Lower leg skin (tissue), 4 donors: ENCODE results near the gene SEMA6A. TPM values are rescaled to one million over a fixed set of nuclear protein-coding genes. Genes with fewer than 3 reads are reported as not detected.

Source experiments
- DNase-seq, 2 donors: peaks; one replicate each; pipeline ENCODE4 v3.0.0-alpha.2; 2019; ENCODE audit warnings: low spot score in 2 of 2
- H3K4me3 ChIP-seq: fragments of 200-600 bp; sonication (generic); 2 replicates; pipeline ENCODE4 v1.5.1; 2017; ENCODE audit warnings: mild to moderate bottlenecking, low read depth; ENCODE audit not compliant: poor library complexity, severe bottlenecking
- CTCF ChIP-seq, 3 donors: fragments of 450-650 bp; IDR thresholded peaks; one replicate each; pipeline ENCODE4 v1.5.1; 2016; ENCODE audit warnings: antibody characterized with exemption in 3 of 3, mild to moderate bottlenecking in 3 of 3, moderate library complexity in 2 of 3
- POLR2A ChIP-seq, 2 donors: fragments of 450-650 bp; IDR thresholded peaks; one replicate each; pipeline ENCODE4 v1.6.1; 2016 to 2017; ENCODE audit warnings: antibody characterized with exemption in 2 of 2, mild to moderate bottlenecking in 1 of 2, moderate library complexity in 1 of 2
- WGBS, 2 donors: methylation state at CpG; one replicate each; pipeline ENCODE4 v1.1.5; 2018; 5-methylcytosine and 5-hydroxymethylcytosine counted together
- intact Hi-C: fragments of 100-400 bp; cut with DNase I; formaldehyde crosslinking; loops from one replicate; pipeline ENCODE4 v1.15.0; 2023; ENCODE audit warnings: low total_unique reads
- total RNA-seq, 4 donors: library from RNA; depleted of rRNA; stranded (reverse); fragments of >200 nt; gene quantifications; one replicate each; pipeline ENCODE4 v1.1.0, GENCODE V29; 2016

The SEMA6A gene
- total RNA-seq, 4 donors from 2014 or later = 7.0 to 21.8 (median 10.1) TPM

DNA sequence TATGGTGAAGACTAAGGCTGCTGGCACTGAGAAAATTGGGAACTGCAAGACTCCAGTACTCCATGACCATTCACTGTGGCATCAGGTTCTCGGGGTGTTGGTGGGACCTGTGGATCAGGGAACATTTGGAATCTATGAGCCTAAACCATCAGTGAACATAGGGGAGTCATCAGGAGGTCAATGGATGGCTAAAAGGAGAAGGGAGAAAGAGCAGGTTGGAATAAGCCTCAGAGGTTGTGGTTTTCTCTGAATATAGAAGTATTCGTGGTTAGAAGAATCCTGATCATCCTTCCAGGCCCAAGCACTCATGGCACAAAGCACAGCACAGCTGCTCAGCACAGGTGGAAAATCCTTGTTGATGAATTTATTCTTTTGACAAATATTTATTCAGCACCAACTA, 156.6 kb downstream of the SEMA6A start:
- DNase-seq = no peak
- H3K4me3 ChIP-seq = no peak overlapping the region
- 79 to 94% methylated on average over 2 of the region's 2 CpGs for WGBS, 2 donors
- intact Hi-C loops = no loop called here
- TF ChIP-seq CTCF (IDR thresholded peaks at IDR 0.05) (no peak), POLR2A (IDR thresholded peaks at IDR 0.05) (no peak)

GRCh38 chr5:116415989-116416388, 158.6 kb downstream of the SEMA6A start:
- intact Hi-C loops = no loop called here
- WGBS, 2 donors = 83 to 88% methylated on average over 5 of the region's 5 CpGs
- H3K4me3 ChIP-seq = no peak overlapping the region
- DNase-seq = no peak
- TF ChIP-seq CTCF (IDR thresholded peaks at IDR 0.05) (no peak), POLR2A (IDR thresholded peaks at IDR 0.05) (no peak)

DNA sequence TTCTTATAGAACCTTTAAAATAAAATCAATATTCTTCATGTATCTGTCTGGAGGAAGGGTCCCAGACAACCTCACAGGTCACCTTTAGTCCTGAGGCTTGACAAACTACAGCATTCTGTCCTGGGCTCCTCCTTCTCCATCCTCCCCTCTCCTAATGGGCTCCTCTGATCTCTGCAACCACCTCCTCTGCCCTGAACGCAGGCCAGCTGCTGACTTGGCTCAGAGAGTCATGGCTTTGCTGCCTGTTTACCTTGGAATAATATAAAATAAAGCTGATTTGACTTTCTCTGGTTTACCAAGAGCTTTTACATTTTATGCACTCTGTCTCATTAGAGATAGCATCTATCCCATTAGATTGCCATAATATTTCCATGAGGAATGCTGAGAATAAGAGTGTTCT, 159.4 kb downstream of the SEMA6A start:
- TF ChIP-seq POLR2A (IDR thresholded peaks at IDR 0.05) = no peak
- no peak for TF ChIP-seq CTCF (IDR thresholded peaks at IDR 0.05)

GRCh38 chr5:116411101-116411571, 163.5 kb downstream of the SEMA6A start:
- no peak for DNase-seq
- no peak overlapping the region for H3K4me3 ChIP-seq
- TF ChIP-seq POLR2A (IDR thresholded peaks at IDR 0.05) (no peak), CTCF (IDR thresholded peaks at IDR 0.05) (no peak)
- intact Hi-C loops = no loop called here
- WGBS, 2 donors = 58 to 62% methylated on average over 5 of the region's 5 CpGs

More for the DNA sequence above, 159.4 kb downstream of the SEMA6A start:
- 53 to 93% methylated on average over 1 of the region's 1 CpG for WGBS, 2 donors
- DNase-seq = no peak
- intact Hi-C loops = no loop called here
- no peak overlapping the region for H3K4me3 ChIP-seq

DNA sequence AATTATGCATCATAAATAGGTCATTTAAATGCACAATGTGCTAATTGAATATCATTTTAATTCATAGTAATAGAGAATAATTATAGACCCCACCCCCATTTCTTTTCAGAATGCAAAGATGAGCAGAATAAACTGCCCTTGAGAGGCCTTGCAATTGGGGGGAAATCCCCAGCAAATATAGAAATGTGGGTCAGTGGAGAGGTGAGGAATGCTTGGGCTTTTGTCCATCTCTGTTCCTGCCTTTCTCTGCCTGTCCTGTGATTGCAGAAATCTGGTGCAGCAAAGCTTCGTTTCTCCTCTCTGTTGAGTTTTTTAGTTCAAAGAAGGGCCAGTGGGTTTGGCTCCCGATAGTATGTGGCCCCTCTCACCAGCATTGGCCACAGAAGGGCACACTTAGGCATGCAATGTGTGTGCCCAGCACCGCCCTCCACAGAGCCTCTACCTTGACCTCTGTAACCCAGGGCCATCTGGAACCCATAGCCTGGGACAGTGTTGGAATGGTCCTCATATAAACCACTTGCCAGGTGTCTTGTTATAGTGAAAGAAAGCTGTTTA, 164.2 kb downstream of the SEMA6A start:
- H3K4me3 ChIP-seq = no peak overlapping the region
- TF ChIP-seq CTCF (IDR thresholded peaks at IDR 0.05) = no peak
- TF ChIP-seq POLR2A (IDR thresholded peaks at IDR 0.05) = no peak
- DNase-seq = no peak
- intact Hi-C loops = no loop called here
- 86 to 87% methylated on average over 3 of the region's 3 CpGs for WGBS, 2 donors
